HEK293 (cell line): Measurements from ENCODE around the gene APOL2.

Source experiments
- REPIN1 ChIP-seq: fragments of 450-650 bp; formaldehyde crosslinking; IDR thresholded peaks from 2 replicates; pipeline ENCODE4 v1.5.1; 2017; ENCODE audit warnings: missing biosample characterization, missing genetic modification characterization, low read depth
- ZBTB7A ChIP-seq: fragments of 450-650 bp; formaldehyde crosslinking; IDR thresholded peaks from 2 replicates; pipeline ENCODE4 v1.5.1; 2016; ENCODE audit warnings: low read depth, missing biosample characterization, missing genetic modification characterization
- ZFP37 ChIP-seq: fragments of 450-650 bp; formaldehyde crosslinking; IDR thresholded peaks from 2 replicates; pipeline ENCODE4 v1.5.1; 2016; ENCODE audit warnings: missing biosample characterization, missing genetic modification characterization
- ZNF19 ChIP-seq: fragments of 450-650 bp; formaldehyde crosslinking; IDR thresholded peaks from 2 replicates; pipeline ENCODE4; 2016; ENCODE audit warnings: missing biosample characterization, missing genetic modification characterization, low read depth
- ZNF223 ChIP-seq: fragments of 450-650 bp; formaldehyde crosslinking; IDR thresholded peaks from 2 replicates; pipeline ENCODE4 v1.5.1; 2016; ENCODE audit warnings: missing biosample characterization, missing genetic modification characterization
- ZNF274 ChIP-seq, 2 experiments: fragments of 200-500 bp in 1 of 2; fragments of 450-650 bp in 1 of 2; sonication (Bioruptor generic) in 1 of 2; formaldehyde crosslinking in 1 of 2; IDR thresholded peaks; 2 replicates each; pipeline versions ENCODE4 v1.5.1 to v1.6.1; 2014 to 2016; ENCODE audit warnings: borderline replicate concordance in 1 of 2, inconsistent platforms in 1 of 2, low read length in 1 of 2, missing biosample characterization in 1 of 2, missing genetic modification characterization in 1 of 2
- ZNF777 ChIP-seq: fragments of 450-650 bp; formaldehyde crosslinking; IDR thresholded peaks from 2 replicates; pipeline ENCODE4 v1.5.1; 2017; ENCODE audit warnings: missing biosample characterization, missing genetic modification characterization, borderline replicate concordance
- TF ChIP-seq, protein P1 (sequence below): fragments of 450-650 bp; formaldehyde crosslinking; IDR thresholded peaks from 2 replicates; pipeline ENCODE4 v1.5.1; 2016; ENCODE audit warnings: missing biosample characterization, missing genetic modification characterization
- TF ChIP-seq, protein P2 (sequence below): fragments of 450-650 bp; formaldehyde crosslinking; IDR thresholded peaks from 2 replicates; pipeline ENCODE4 v1.5.1; 2016; ENCODE audit warnings: missing biosample characterization, missing genetic modification characterization, borderline replicate concordance
- TF ChIP-seq, protein P3 (sequence below): fragments of 450-650 bp; formaldehyde crosslinking; IDR thresholded peaks from 2 replicates; pipeline ENCODE4 v1.5.1; 2016; ENCODE audit warnings: missing biosample characterization, missing genetic modification characterization
- TF ChIP-seq, protein P4 (sequence below): fragments of 450-650 bp; formaldehyde crosslinking; IDR thresholded peaks from 2 replicates; pipeline ENCODE4 v1.5.1; 2016; ENCODE audit warnings: missing biosample characterization, missing genetic modification characterization

DNA sequence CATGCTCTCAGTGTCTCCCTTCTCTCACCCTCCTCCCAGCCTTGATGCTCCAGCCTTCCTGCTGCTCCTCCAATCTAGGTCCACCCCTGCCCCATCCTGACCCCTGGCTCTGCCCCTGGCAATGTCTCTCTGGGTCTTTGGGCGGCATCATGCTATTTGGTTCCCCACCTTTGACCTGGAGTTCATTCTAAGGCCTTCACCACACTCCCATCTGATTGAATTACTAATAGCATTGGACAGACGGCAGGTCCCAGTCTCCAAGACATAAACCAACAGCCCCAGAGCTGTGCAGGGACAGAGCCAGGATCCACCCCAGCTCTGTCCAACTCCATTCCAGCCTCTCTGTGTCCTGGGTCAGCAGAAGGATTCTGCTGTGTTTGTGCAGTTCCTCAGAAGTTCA lies 44.9 kb downstream of the APOL2 start:
- TF ChIP-seq ZNF223 = no peak
- TF ChIP-seq, protein P1, sequence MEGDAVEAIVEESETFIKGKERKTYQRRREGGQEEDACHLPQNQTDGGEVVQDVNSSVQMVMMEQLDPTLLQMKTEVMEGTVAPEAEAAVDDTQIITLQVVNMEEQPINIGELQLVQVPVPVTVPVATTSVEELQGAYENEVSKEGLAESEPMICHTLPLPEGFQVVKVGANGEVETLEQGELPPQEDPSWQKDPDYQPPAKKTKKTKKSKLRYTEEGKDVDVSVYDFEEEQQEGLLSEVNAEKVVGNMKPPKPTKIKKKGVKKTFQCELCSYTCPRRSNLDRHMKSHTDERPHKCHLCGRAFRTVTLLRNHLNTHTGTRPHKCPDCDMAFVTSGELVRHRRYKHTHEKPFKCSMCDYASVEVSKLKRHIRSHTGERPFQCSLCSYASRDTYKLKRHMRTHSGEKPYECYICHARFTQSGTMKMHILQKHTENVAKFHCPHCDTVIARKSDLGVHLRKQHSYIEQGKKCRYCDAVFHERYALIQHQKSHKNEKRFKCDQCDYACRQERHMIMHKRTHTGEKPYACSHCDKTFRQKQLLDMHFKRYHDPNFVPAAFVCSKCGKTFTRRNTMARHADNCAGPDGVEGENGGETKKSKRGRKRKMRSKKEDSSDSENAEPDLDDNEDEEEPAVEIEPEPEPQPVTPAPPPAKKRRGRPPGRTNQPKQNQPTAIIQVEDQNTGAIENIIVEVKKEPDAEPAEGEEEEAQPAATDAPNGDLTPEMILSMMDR (tag by site-specific recombination) = no peak
- TF ChIP-seq, protein P2, sequence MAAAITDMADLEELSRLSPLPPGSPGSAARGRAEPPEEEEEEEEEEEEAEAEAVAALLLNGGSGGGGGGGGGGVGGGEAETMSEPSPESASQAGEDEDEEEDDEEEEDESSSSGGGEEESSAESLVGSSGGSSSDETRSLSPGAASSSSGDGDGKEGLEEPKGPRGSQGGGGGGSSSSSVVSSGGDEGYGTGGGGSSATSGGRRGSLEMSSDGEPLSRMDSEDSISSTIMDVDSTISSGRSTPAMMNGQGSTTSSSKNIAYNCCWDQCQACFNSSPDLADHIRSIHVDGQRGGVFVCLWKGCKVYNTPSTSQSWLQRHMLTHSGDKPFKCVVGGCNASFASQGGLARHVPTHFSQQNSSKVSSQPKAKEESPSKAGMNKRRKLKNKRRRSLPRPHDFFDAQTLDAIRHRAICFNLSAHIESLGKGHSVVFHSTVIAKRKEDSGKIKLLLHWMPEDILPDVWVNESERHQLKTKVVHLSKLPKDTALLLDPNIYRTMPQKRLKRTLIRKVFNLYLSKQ (tag by site-specific recombination) = no peak
- no peak for TF ChIP-seq ZBTB7A (tag by site-specific recombination)
- TF ChIP-seq ZFP37 (tag by site-specific recombination) = no peak
- no peak for TF ChIP-seq REPIN1
- TF ChIP-seq, protein P3, sequence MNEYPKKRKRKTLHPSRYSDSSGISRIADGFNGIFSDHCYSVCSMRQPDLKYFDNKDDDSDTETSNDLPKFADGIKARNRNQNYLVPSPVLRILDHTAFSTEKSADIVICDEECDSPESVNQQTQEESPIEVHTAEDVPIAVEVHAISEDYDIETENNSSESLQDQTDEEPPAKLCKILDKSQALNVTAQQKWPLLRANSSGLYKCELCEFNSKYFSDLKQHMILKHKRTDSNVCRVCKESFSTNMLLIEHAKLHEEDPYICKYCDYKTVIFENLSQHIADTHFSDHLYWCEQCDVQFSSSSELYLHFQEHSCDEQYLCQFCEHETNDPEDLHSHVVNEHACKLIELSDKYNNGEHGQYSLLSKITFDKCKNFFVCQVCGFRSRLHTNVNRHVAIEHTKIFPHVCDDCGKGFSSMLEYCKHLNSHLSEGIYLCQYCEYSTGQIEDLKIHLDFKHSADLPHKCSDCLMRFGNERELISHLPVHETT = no peak
- no peak for TF ChIP-seq ZNF274 (IDR thresholded peaks at IDR 0.05; ENCODE audit: low read length)
- no peak for TF ChIP-seq ZNF274 (tag by site-specific recombination; IDR thresholded peaks at IDR 0.05; ENCODE audit: borderline replicate concordance)
- TF ChIP-seq ZNF19 = no peak
- no peak for TF ChIP-seq ZNF777 (tag by site-specific recombination)
- TF ChIP-seq, protein P4, sequence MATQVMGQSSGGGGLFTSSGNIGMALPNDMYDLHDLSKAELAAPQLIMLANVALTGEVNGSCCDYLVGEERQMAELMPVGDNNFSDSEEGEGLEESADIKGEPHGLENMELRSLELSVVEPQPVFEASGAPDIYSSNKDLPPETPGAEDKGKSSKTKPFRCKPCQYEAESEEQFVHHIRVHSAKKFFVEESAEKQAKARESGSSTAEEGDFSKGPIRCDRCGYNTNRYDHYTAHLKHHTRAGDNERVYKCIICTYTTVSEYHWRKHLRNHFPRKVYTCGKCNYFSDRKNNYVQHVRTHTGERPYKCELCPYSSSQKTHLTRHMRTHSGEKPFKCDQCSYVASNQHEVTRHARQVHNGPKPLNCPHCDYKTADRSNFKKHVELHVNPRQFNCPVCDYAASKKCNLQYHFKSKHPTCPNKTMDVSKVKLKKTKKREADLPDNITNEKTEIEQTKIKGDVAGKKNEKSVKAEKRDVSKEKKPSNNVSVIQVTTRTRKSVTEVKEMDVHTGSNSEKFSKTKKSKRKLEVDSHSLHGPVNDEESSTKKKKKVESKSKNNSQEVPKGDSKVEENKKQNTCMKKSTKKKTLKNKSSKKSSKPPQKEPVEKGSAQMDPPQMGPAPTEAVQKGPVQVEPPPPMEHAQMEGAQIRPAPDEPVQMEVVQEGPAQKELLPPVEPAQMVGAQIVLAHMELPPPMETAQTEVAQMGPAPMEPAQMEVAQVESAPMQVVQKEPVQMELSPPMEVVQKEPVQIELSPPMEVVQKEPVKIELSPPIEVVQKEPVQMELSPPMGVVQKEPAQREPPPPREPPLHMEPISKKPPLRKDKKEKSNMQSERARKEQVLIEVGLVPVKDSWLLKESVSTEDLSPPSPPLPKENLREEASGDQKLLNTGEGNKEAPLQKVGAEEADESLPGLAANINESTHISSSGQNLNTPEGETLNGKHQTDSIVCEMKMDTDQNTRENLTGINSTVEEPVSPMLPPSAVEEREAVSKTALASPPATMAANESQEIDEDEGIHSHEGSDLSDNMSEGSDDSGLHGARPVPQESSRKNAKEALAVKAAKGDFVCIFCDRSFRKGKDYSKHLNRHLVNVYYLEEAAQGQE (tag by site-specific recombination) = no peak
